Heart left ventricle (tissue), 16 donors: Measurements from ENCODE around the gene PTPRC. TPM values are rescaled to one million over a fixed set of nuclear protein-coding genes. Genes with fewer than 3 reads are reported as not detected.

ENCODE experiments used
- ATAC-seq, 4 donors: fragments of 200-7000 bp; cut with Tn5 transposase; one replicate each; pipeline ENCODE4 v1.9.1; 2020 to 2022; ENCODE audit warnings: moderate library complexity in 4 of 4, mild to moderate bottlenecking in 3 of 4, moderate number of reproducible peaks in 1 of 4
- DNase-seq, 5 donors: peaks; one replicate each; pipeline ENCODE4 v3.0.0-alpha.2; 2020
- H3K27ac ChIP-seq, 12 donors: fragments of 200-600 bp; sonication (generic) in 4 of 12; one replicate each; pipeline versions ENCODE4 v1.5.0 to v1.8.0; 2016 to 2022; ENCODE audit warnings: mild to moderate bottlenecking in 2 of 12
- H3K27me3 ChIP-seq, 9 donors: fragments of 200-600 bp; sonication (generic) in 2 of 9; one replicate each; pipeline versions ENCODE4 v1.5.1 to v1.8.0; 2016 to 2022; ENCODE audit warnings: mild to moderate bottlenecking in 3 of 9
- H3K36me3 ChIP-seq, 9 donors: fragments of 200-600 bp; sonication (generic) in 2 of 9; one replicate each; pipeline versions ENCODE4 v1.5.0 to v1.8.0; 2018 to 2022; ENCODE audit warnings: mild to moderate bottlenecking in 2 of 9
- H3K4me1 ChIP-seq, 12 donors: fragments of 200-600 bp; sonication (generic) in 4 of 12; one replicate each; pipeline versions ENCODE4 v1.5.0 to v1.8.0; 2016 to 2022; ENCODE audit warnings: mild to moderate bottlenecking in 3 of 12
- H3K4me3 ChIP-seq, 12 donors: fragments of 200-600 bp; sonication (generic) in 4 of 12; one replicate each; pipeline versions ENCODE4 v1.5.0 to v1.8.0; 2017 to 2022; ENCODE audit warnings: mild to moderate bottlenecking in 9 of 12, moderate library complexity in 4 of 12
- H3K9me3 ChIP-seq, 12 donors: fragments of 200-600 bp; sonication (generic) in 4 of 12; one replicate each; pipeline versions ENCODE4 v1.5.0 to v1.8.0; 2016 to 2022; ENCODE audit warnings: mild to moderate bottlenecking in 1 of 12
- POLR2A ChIP-seq, 2 donors: fragments of 450-650 bp; IDR thresholded peaks; one replicate each; pipeline ENCODE4 v1.6.1; 2017; ENCODE audit warnings: antibody characterized with exemption in 2 of 2, mild to moderate bottlenecking in 2 of 2, moderate library complexity in 2 of 2
- WGBS, 4 donors: extraction: QIAGEN DNeasy Blood & Tissue Kit in 2 of 4; methylation state at CpG; one replicate each; pipeline versions ENCODE4 v1.1.5 to v1.1.7; 2013 to 2018; 5-methylcytosine and 5-hydroxymethylcytosine counted together
- intact Hi-C, 10 donors: fragments of 100-400 bp; cut with DNase I; formaldehyde crosslinking; loops; one replicate each; pipeline versions ENCODE4 v1.11.1 to v1.14.2; 2022
- polyA plus RNA-seq, 2 donors: library from polyadenylated mRNA; stranded (reverse); fragments of 200-250 nt; gene quantifications; one replicate each; pipeline ENCODE4 v1.2.3, GENCODE V29; 2013
- total RNA-seq, 9 donors: library from RNA; depleted of rRNA in 2 of 9; stranded (reverse); fragments of >200 nt in 2 of 9; fragmentation: NEBNext Ultra II Directional in 3 of 9; extraction: Animal tissue kit (Norgen Biotek cat#: 25700) in 3 of 9; gene quantifications; one replicate each; pipeline versions ENCODE4 v1.1.0 to v1.2.4, GENCODE V29; 2016 to 2023
- TF ChIP-seq, protein P1 (sequence below), 12 donors: fragments of 200-600 bp; sonication (generic) in 4 of 12; IDR thresholded peaks; one replicate each; pipeline versions ENCODE4 v1.5.0 to v1.8.0; 2018 to 2022; ENCODE audit warnings: antibody characterized with exemption in 12 of 12, mild to moderate bottlenecking in 5 of 12
- donor health status: ischemic (EF 13 %, LVEDD 7.1; RV severe dilation, severe dysfunction).
- donor health status: healthy with polysubstance abuse.
- donor health status: DM: no; HTN: yes; CAD: no.
- donor health status: DM: no; HTN: no; CAD: no.
- donor health status: ischemic (EF 25% LVEDD 6.9; RV normal size, moderate dysfunction).
- donor health status: ischemic (EF 25% LVEDD 5.7; RV mildly dilated, moderate dysfunction).
- donor health status: healthy.
- donor health status: DM: yes; HTN: yes; CAD: no.
- donor health status: ischemic (EF 35%, LVEDD 5.7; RV mildly dilated, moderate dysfunction).
- donor health status: nonischemic (EF 11% LVEDD 7.7; RV severe dilation, severe dysfunction).
- donor health status: DM: yes; HTN: yes; CAD: no.
- donor health status: PGD.
- donor health status: ischemic (EF 29% LVEDD 5.4; RV normal size, mild dysfunction).
- donor health status: nonischemic (EF 23%, LVEDD 6.1; RV moderate dilation, normal function).

The PTPRC gene
- total and polyA plus RNA-seq, 11 donors = 0.65 to 99.3 (median 4.4) TPM

DNA sequence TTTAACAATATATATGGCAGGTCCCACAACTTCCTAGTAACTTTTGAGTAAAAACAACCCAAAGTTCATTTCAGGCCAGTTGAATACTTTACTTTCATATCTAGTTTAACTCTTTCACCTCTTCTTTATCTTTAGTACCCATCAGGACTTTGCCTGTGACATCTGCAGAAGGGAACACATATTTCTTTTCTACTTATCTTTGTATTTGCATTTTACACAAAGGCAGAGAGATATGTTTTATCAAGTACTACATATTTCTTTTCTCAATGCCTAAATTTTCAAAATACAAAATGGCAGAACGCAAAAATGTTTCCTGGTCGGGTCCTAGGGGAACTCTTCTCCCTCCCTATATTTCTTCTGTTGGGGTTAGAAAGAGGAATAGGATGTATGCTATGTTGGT lies 6.8 kb upstream of the PTPRC start:
- WGBS, 4 donors = 80 to 85% (median 83%) methylated on average over 2 of the region's 2 CpGs
- TF ChIP-seq POLR2A (IDR thresholded peaks at IDR 0.05) = no peak
- TF ChIP-seq, protein P1, sequence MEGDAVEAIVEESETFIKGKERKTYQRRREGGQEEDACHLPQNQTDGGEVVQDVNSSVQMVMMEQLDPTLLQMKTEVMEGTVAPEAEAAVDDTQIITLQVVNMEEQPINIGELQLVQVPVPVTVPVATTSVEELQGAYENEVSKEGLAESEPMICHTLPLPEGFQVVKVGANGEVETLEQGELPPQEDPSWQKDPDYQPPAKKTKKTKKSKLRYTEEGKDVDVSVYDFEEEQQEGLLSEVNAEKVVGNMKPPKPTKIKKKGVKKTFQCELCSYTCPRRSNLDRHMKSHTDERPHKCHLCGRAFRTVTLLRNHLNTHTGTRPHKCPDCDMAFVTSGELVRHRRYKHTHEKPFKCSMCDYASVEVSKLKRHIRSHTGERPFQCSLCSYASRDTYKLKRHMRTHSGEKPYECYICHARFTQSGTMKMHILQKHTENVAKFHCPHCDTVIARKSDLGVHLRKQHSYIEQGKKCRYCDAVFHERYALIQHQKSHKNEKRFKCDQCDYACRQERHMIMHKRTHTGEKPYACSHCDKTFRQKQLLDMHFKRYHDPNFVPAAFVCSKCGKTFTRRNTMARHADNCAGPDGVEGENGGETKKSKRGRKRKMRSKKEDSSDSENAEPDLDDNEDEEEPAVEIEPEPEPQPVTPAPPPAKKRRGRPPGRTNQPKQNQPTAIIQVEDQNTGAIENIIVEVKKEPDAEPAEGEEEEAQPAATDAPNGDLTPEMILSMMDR (IDR thresholded peaks at IDR 0.05) = no peak
- intact Hi-C loops = no loop called here
- no peak overlapping the region for H3K27ac ChIP-seq
- peaks cover 0 to 48% (median 0%) of the 10 kb centered on the region in 12 donors for H3K4me1 ChIP-seq
- no peak overlapping the region for H3K4me3 ChIP-seq
- H3K36me3 ChIP-seq = no peaks in the 10 kb centered on the region
- no peaks in the 10 kb centered on the region for H3K27me3 ChIP-seq
- DNase-seq (no peak), ATAC-seq (no peak)
- H3K9me3 ChIP-seq = no peaks in the 10 kb centered on the region

DNA sequence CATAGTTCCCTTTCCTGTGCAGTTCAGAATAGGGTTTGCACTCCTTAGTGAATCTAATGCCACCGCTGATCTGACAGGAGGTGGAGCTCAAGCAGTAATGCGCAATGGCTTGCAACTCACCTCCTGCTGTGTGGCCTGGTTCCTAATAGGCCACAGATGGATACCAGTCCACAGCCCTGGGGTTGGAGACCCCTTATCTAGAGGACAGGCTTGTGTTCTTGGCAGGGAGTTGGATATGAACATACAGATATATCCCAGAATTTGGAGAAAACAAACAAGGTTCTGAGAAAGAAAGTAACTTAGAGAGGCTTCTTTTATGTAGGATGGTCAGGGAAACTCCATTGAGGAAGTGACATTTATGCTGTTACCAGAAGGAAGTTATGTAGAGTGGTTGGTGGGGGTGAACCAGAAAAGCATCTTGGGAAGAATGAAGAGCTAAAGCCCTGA lies 5.1 kb upstream of the PTPRC start:
- TF ChIP-seq, protein P1 (IDR thresholded peaks at IDR 0.05) = no peak
- TF ChIP-seq POLR2A (IDR thresholded peaks at IDR 0.05) = no peak
- peaks cover 0 to 54% (median 0%) of the 10 kb centered on the region in 12 donors for H3K4me1 ChIP-seq
- no peaks in the 10 kb centered on the region for H3K9me3 ChIP-seq
- intact Hi-C loops = no loop called here
- H3K27me3 ChIP-seq = no peaks in the 10 kb centered on the region
- peak overlapping the region in 1 of 12 donors; percentile 89 for H3K27ac ChIP-seq
- WGBS, 4 donors = 84 to 94% (median 91%) methylated on average over 2 of the region's 2 CpGs
- H3K4me3 ChIP-seq = no peak overlapping the region
- DNase-seq = peak in 1 of 5 donors; percentile 21
- no peaks in the 10 kb centered on the region for H3K36me3 ChIP-seq
- peak in 1 of 4 donors; percentile 24 for ATAC-seq

DNA sequence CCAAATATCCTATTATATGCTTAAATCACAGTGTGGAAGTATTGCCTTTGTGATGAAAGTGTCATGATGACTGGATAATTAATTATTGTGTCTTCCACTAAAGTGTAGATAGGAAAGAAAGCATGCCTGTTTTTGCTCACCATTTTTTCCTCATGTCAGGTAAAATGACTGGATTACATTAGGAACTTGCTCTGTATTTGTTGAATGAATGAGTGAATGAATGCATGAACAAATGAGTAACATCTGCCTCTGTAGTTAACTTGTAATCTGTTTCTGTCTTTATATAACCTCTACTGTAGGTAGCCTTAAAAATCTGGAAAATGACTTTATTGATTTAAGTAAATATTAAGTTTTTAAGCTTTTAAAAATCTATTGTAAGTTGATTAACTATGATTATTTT lies 2.9 kb upstream of the PTPRC start:
- TF ChIP-seq, protein P1 (IDR thresholded peaks at IDR 0.05) = no peak
- TF ChIP-seq POLR2A (IDR thresholded peaks at IDR 0.05) = no peak
- ATAC-seq = no peak
- Histone ChIP-seq H3K36me3 (no peaks in the 10 kb centered on the region), H3K4me3 (no peak overlapping the region), H3K9me3 (no peaks in the 10 kb centered on the region), H3K27me3 (no peaks in the 10 kb centered on the region), H3K27ac (peak overlapping the region in 1 of 12 donors; percentile 23), H3K4me1 (peaks cover 0 to 52% (median 0%) of the 10 kb centered on the region in 12 donors)
- intact Hi-C loops = no loop called here
- no peak for DNase-seq

DNA sequence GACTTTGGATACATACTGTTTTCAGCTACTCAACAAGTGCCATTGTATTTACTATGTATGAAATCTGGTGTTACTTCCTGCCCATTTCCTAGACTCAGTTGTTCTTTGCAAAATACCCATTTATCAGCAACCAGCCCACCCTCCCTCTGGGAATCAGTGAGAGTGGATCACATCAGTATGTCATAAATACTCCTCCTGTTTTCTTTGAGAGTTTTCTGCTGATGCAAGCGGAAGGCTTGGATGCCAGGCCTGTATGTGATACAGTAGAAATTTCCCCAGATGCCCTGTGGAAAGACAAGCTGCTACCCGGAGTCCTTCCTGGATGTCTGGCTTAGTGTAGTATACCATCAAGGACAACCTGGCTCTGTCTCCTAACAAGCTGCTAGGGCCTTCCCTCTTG lies 2.4 kb upstream of the PTPRC start:
- H3K4me3 ChIP-seq = no peak overlapping the region
- DNase-seq = no peak

More for the DNA sequence above, 2.4 kb upstream of the PTPRC start:
- ATAC-seq = no peak
- Histone ChIP-seq H3K4me1 (peaks cover 0 to 52% (median 0%) of the 10 kb centered on the region in 12 donors), H3K27me3 (no peaks in the 10 kb centered on the region), H3K27ac (peak overlapping the region in 1 of 12 donors; percentile 93), H3K36me3 (no peaks in the 10 kb centered on the region), H3K9me3 (no peaks in the 10 kb centered on the region)
- TF ChIP-seq, protein P1 (IDR thresholded peaks at IDR 0.05) = no peak
- no peak for TF ChIP-seq POLR2A (IDR thresholded peaks at IDR 0.05)
- 76 to 87% (median 82%) methylated on average over 2 of the region's 2 CpGs for WGBS, 4 donors
- intact Hi-C loops = no loop called here
